ENCODE results near the gene DVL1.

GRCh38 chr1:1371746-1372711 lies 22.8 kb upstream of the DVL1 start:
- no peak for TF ChIP-seq ZNF24 (IDR thresholded peaks at IDR 0.05)
- no peak for TF ChIP-seq ERF (CRISPR knock-in tag; IDR thresholded peaks at IDR 0.05)
- peak; percentile 91 for TF ChIP-seq CTCF (CRISPR knock-in tag; IDR thresholded peaks at IDR 0.05)
- TF ChIP-seq ZNF83 (CRISPR knock-in tag; IDR thresholded peaks at IDR 0.05; ENCODE audit: borderline replicate concordance) = no peak
- TF ChIP-seq ZNF768 (CRISPR knock-in tag; IDR thresholded peaks at IDR 0.05) = no peak
- no peak for TF ChIP-seq DMTF1 (CRISPR knock-in tag; IDR thresholded peaks at IDR 0.05)
- TF ChIP-seq IRF9 (CRISPR knock-in tag; IDR thresholded peaks at IDR 0.05; ENCODE audit: borderline replicate concordance) = no peak
- TF ChIP-seq MAX (IDR thresholded peaks at IDR 0.05) = no peak
- no peak for TF ChIP-seq ZNF18 (CRISPR knock-in tag; IDR thresholded peaks at IDR 0.05; ENCODE audit: insufficient replicate concordance)
- TF ChIP-seq PRDM10 (CRISPR knock-in tag; IDR thresholded peaks at IDR 0.05; ENCODE audit: low read depth) = no peak
- TF ChIP-seq CREB3 (CRISPR knock-in tag; IDR thresholded peaks at IDR 0.05) = no peak
- no peak for TF ChIP-seq JUN (CRISPR knock-in tag; IDR thresholded peaks at IDR 0.05)
- TF ChIP-seq ZNF121 (CRISPR knock-in tag; IDR thresholded peaks at IDR 0.05) = no peak

All from HepG2 (cell line).